A549 (cell line): ENCODE data around the gene DIS3L2. TPM values are rescaled to one million over a fixed set of nuclear protein-coding genes. Genes with fewer than 3 reads are reported as not detected.

Experiments
- ATAC-seq, 2 experiments: fragments of 200-7000 bp in 1 of 2; fragments of >200 bp in 1 of 2; cut with Nextera tagmentation in 1 of 2; cut with Tn5 transposase in 1 of 2; 3 replicates each; pipeline versions ENCODE4 v1.8.0 to v1.9.1; 2018 to 2020; ENCODE audit warnings: mild to moderate bottlenecking in 1 of 2, moderate library complexity in 1 of 2
- CTCF ChIA-PET: fragments of 300-600 bp; sonication (Branson Sonifier 250); formaldehyde crosslinking; extraction: SDS; loops from one replicate; lab custom pipeline; 2021; ENCODE audit warnings: antibody characterized with exemption, inconsistent platforms; lab: Yijun Ruan, JAX
- POLR2A ChIA-PET: fragments of 350-600 bp; formaldehyde crosslinking; extraction: SDS; loops from one replicate; lab custom pipeline; 2021; ENCODE audit warnings: antibody characterized with exemption, inconsistent platforms; lab: Yijun Ruan, JAX
- DNase-seq, 2 experiments: peaks; one replicate each; pipeline versions ENCODE4 v3.0.0 to v3.0.0-alpha.2; 2011 to 2016; ENCODE audit warnings: low read depth in 1 of 2, low spot score in 1 of 2
- FAIRE-seq: peaks from 2 replicates; lab custom pipeline; 2011; peaks lifted over from hg19 to GRCh38; lab: Jason Lieb, UNC
- H3K27ac ChIP-seq, 2 experiments: fragments of >200 bp; sonication (Bioruptor Twin); formaldehyde crosslinking; 3 replicates each; pipeline ENCODE4 v1.5.1; 2016 to 2017
- H3K4me1 ChIP-seq: fragments of >200 bp; sonication (Bioruptor Twin); formaldehyde crosslinking; 3 replicates; pipeline ENCODE4 v1.6.1; 2016
- H3K4me2 ChIP-seq: fragments of >200 bp; sonication (Bioruptor Twin); formaldehyde crosslinking; 3 replicates; pipeline ENCODE4 v1.6.1; 2016
- H3K4me3 ChIP-seq: fragments of >200 bp; sonication (Bioruptor Twin); formaldehyde crosslinking; 3 replicates; pipeline ENCODE4 v1.5.1; 2016
- H3K9me3 ChIP-seq: fragments of >200 bp; sonication (Bioruptor Twin); formaldehyde crosslinking; 3 replicates; pipeline ENCODE4 v1.6.1; 2016
- CBX8 ChIP-seq: fragments of 200-600 bp; sonication (generic); IDR thresholded peaks from 2 replicates; pipeline ENCODE4 v1.6.1; 2016
- CHD2 ChIP-seq: fragments of 150-350 bp; IDR thresholded peaks from 2 replicates; pipeline ENCODE4 v1.6.1; 2014; ENCODE audit warnings: low read length; ENCODE audit not compliant: partially characterized antibody
- CHD4 ChIP-seq: fragments of 200-600 bp; sonication (generic); IDR thresholded peaks from 2 replicates; pipeline ENCODE4 v1.6.1; 2016; ENCODE audit warnings: antibody characterized with exemption, mild to moderate bottlenecking, borderline replicate concordance
- FOSL2 ChIP-seq, 2 experiments: fragments of 450-650 bp in 1 of 2; fragments of >200 bp in 1 of 2; sonication (Bioruptor Twin) in 1 of 2; formaldehyde crosslinking; IDR thresholded peaks; 2 replicates each; pipeline versions ENCODE4 v1.5.0 to v1.6.1; 2016 to 2020; ENCODE audit warnings: mild to moderate bottlenecking in 1 of 2, moderate library complexity in 1 of 2
- MAFK ChIP-seq: fragments of 450-650 bp; IDR thresholded peaks from 2 replicates; pipeline ENCODE4 v1.6.1; 2014; ENCODE audit not compliant: partially characterized antibody
- RNF2 ChIP-seq: fragments of 200-600 bp; sonication (generic); IDR thresholded peaks from 2 replicates; pipeline ENCODE4 v1.6.1; 2016; ENCODE audit warnings: low read depth, mild to moderate bottlenecking, antibody characterized with exemption, moderate library complexity, borderline replicate concordance
- SMC3 ChIP-seq: fragments of >200 bp; sonication (Bioruptor Twin); formaldehyde crosslinking; IDR thresholded peaks from 3 replicates; pipeline ENCODE4 v1.6.1; 2018; ENCODE audit warnings: inconsistent platforms
- TP53 ChIP-seq: fragments of 250-450 bp; sonication (Bioruptor Pico); IDR thresholded peaks from 2 replicates; pipeline ENCODE4 v1.5.0; 2021; ENCODE audit warnings: mild to moderate bottlenecking, moderate library complexity
- USF2 ChIP-seq: fragments of 450-650 bp; IDR thresholded peaks from 2 replicates; pipeline ENCODE4 v1.6.1; 2014; ENCODE audit warnings: antibody characterized with exemption
- ZSCAN20 ChIP-seq: fragments of 250-450 bp; sonication (Bioruptor Pico); IDR thresholded peaks from 2 replicates; pipeline ENCODE4 v1.8.0; 2022; ENCODE audit warnings: mild to moderate bottlenecking, moderate library complexity
- whole genome bisulfite sequencing: methylation state at CpG from one replicate; pipeline ENCODE4 v1.1.6; 2017; ENCODE audit errors: missing lambda C conversion rate; 5-methylcytosine and 5-hydroxymethylcytosine counted together
- polyA plus RNA-seq, 4 experiments: library from polyadenylated mRNA; depleted of rRNA in 3 of 4; stranded (reverse); fragments of >200 nt; fragmentation: RNase III in 1 of 4; extraction: RNeasy Plus Mini Kit Qiagen cat#74134 plus additional on column Dnase treatment in 1 of 4; gene quantifications; 2 replicates in 3 of 4; 3 replicates in 1 of 4; pipeline ENCODE4 v1.2.3, GENCODE V29; 2011 to 2017
- TF ChIP-seq, protein P1 (sequence below): fragments of 150-350 bp; IDR thresholded peaks from 2 replicates; pipeline ENCODE4 v1.6.1; 2014; ENCODE audit warnings: low read depth, mild to moderate bottlenecking, low read length
- TF ChIP-seq, protein P2 (sequence below): fragments of 250-450 bp; sonication (Bioruptor Pico); IDR thresholded peaks from 2 replicates; pipeline ENCODE4 v1.5.0; 2021; ENCODE audit warnings: mild to moderate bottlenecking, moderate library complexity, borderline replicate concordance
- TF ChIP-seq, protein P3 (sequence below): IDR thresholded peaks from 2 replicates; pipeline ENCODE4 v1.6.1; 2012

Gene DIS3L2
- polyA plus RNA-seq, 2 of the 4 experiments (the other 2 are of a cell fraction), result 14.9 to 15.4 TPM

- no peak for DNase-seq
- POLR2A ChIA-PET, result no interaction called here
- TF ChIP-seq SMC3, result no peak
- H3K4me3 ChIP-seq, result no peak overlapping the region
- H3K27ac ChIP-seq, result no peak overlapping the region
- H3K9me3 ChIP-seq, result no peaks in the 10 kb centered on the region
- 0 out of 3 replicates have a peak, but pooled peaks cover 3% of the 10 kb centered on the region for H3K4me1 ChIP-seq
- CTCF ChIA-PET, result interaction anchor here (0.8 to 2.8 kb wide), 6 partner anchors 15 to 90 kb away, joined by 3 to 12 read pairs (median 4); no protein-coding TSS in a partner anchor
- no peak overlapping the region for H3K4me2 ChIP-seq
- peak; percentile 6 to 25; a peak in 4 of 6 replicates for ATAC-seq
- FAIRE-seq, result no peak
- WGBS, result 40% methylated on average over 37 of the region's 76 CpGs
These were observed 389.5 kb downstream of the DIS3L2 start for GRCh38 chr2:232350804-232351685.

DNA sequence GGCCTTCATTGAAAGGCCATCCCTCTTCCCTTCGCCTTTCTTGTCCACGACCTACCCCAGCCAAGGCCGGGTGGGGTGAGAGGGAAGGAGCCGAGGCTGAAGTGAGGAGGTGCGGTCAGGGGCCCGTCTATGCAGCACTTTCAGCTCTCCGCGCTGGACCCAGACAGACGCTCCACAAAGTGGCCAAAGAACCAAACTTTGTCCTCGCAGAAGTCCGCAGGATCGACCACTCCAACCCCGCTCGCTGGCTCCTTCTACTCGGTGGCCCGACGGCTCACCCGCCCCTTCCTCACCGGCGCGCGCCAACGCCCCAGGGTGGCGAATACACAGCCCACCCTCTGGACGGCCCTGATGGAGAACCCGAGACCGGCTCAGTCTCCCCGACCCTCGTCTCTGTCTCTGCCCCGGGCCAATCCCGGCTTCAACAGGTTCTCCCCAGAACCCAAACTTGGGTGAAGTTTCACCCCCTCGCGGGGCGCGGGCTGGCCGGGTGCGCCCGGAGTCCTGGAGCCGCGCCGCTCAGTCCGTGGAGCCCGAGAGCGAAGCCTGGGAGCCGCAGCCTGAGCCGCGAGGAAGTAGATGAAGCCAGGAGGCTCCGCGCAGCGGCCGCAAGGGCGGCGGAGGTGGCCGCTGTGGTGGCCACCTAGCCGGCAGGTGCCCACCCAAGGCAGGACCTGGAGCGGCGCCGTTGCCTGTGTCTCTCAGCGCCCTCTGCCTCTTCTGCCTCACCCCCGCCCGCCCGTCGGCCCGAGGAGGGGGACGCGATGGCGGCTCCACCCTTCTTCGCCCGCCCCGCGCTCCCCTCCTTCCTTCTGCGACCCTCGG is 390.4 kb downstream of the DIS3L2 start:
- DNase-seq (no peak), FAIRE-seq (no peak), ATAC-seq (peak; percentile 6 to 15; a peak in 3 of 6 replicates)
- no peak for TF ChIP-seq FOSL2 (IDR thresholded peaks at IDR 0.05)
- TF ChIP-seq FOSL2 (CRISPR knock-in tag; IDR thresholded peaks at IDR 0.05), result no peak
- TF ChIP-seq RNF2, result no peak
- TF ChIP-seq CBX8, result no peak
- TF ChIP-seq, protein P1, sequence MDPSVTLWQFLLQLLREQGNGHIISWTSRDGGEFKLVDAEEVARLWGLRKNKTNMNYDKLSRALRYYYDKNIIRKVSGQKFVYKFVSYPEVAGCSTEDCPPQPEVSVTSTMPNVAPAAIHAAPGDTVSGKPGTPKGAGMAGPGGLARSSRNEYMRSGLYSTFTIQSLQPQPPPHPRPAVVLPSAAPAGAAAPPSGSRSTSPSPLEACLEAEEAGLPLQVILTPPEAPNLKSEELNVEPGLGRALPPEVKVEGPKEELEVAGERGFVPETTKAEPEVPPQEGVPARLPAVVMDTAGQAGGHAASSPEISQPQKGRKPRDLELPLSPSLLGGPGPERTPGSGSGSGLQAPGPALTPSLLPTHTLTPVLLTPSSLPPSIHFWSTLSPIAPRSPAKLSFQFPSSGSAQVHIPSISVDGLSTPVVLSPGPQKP, result no peak
- no peak for TF ChIP-seq TP53
- TF ChIP-seq CHD4, result no peak
- no peak for TF ChIP-seq USF2
- TF ChIP-seq ZSCAN20 (CRISPR knock-in tag), result no peak
- TF ChIP-seq, protein P2, sequence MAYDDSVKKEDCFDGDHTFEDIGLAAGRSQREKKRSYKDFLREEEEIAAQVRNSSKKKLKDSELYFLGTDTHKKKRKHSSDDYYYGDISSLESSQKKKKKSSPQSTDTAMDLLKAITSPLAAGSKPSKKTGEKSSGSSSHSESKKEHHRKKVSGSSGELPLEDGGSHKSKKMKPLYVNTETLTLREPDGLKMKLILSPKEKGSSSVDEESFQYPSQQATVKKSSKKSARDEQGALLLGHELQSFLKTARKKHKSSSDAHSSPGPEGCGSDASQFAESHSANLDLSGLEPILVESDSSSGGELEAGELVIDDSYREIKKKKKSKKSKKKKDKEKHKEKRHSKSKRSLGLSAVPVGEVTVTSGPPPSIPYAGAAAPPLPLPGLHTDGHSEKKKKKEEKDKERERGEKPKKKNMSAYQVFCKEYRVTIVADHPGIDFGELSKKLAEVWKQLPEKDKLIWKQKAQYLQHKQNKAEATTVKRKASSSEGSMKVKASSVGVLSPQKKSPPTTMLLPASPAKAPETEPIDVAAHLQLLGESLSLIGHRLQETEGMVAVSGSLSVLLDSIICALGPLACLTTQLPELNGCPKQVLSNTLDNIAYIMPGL (CRISPR knock-in tag), result no peak
- TF ChIP-seq, protein P3, sequence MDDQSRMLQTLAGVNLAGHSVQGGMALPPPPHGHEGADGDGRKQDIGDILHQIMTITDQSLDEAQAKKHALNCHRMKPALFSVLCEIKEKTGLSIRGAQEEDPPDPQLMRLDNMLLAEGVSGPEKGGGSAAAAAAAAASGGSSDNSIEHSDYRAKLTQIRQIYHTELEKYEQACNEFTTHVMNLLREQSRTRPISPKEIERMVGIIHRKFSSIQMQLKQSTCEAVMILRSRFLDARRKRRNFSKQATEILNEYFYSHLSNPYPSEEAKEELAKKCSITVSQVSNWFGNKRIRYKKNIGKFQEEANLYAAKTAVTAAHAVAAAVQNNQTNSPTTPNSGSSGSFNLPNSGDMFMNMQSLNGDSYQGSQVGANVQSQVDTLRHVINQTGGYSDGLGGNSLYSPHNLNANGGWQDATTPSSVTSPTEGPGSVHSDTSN, result no peak
- TF ChIP-seq MAFK, result no peak
- TF ChIP-seq CHD2, result no peak
- 72% methylated on average over 62 of the region's 73 CpGs for WGBS
- ChIA-PET POLR2A (no interaction called here), CTCF (interaction anchor here (1.0 to 2.7 kb wide), 5 partner anchors 8 to 16 kb away, joined by 3 to 8 read pairs (median 4); no protein-coding TSS in a partner anchor)
- Histone ChIP-seq H3K4me2 (no peak overlapping the region), H3K4me3 (no peak overlapping the region), H3K27ac (no peak overlapping the region), H3K4me1 (0 out of 3 replicates have a peak, but pooled peaks cover 3% of the 10 kb centered on the region), H3K9me3 (no peaks in the 10 kb centered on the region)
